GM20000 (cell line): ENCODE results near the gene TSPAN18.

Experiments used
- DNase-seq: peaks from one replicate; pipeline ENCODE4 v3.0.0; 2012; ENCODE audit warnings: low spot score
- CTCF ChIP-seq: IDR thresholded peaks from 2 replicates; pipeline ENCODE4 v1.5.1; 2012; ENCODE audit warnings: mild to moderate bottlenecking, control low read depth; ENCODE audit errors: extremely low read depth, missing control alignments

TSPAN18 gene

GRCh38 chr11:44747316-44747715 is 20.6 kb downstream of the TSPAN18 start:
- TF ChIP-seq CTCF = no peak
- no peak for DNase-seq

GRCh38 chr11:44747836-44748235 is 21.1 kb downstream of the TSPAN18 start:
- TF ChIP-seq CTCF = no peak
- no peak for DNase-seq

- TF ChIP-seq CTCF = no peak
- no peak for DNase-seq
These were observed 21.8 kb downstream of the TSPAN18 start for GRCh38 chr11:44748606-44749005.

- DNase-seq = no peak
- TF ChIP-seq CTCF = no peak
These were observed 22.4 kb downstream of the TSPAN18 start for GRCh38 chr11:44749189-44749588.

GRCh38 chr11:44750551-44751465 is 24.0 kb downstream of the TSPAN18 start:
- no peak for TF ChIP-seq CTCF
- DNase-seq = no peak

- no peak for TF ChIP-seq CTCF
- DNase-seq = no peak
These were observed 25.5 kb downstream of the TSPAN18 start for GRCh38 chr11:44752300-44752699.

GRCh38 chr11:44752713-44753112 is 26.0 kb downstream of the TSPAN18 start:
- DNase-seq = no peak
- no peak for TF ChIP-seq CTCF
